Measurements from ENCODE around the gene IHH. TPM values are rescaled to one million over a fixed set of nuclear protein-coding genes. Genes with fewer than 3 reads are reported as not detected.

IHH gene
- total and polyA plus RNA-seq, 2 donors (not counting 1 experiment from before 2014, with no cell fraction given), result 0.15 to 0.22 TPM

DNA sequence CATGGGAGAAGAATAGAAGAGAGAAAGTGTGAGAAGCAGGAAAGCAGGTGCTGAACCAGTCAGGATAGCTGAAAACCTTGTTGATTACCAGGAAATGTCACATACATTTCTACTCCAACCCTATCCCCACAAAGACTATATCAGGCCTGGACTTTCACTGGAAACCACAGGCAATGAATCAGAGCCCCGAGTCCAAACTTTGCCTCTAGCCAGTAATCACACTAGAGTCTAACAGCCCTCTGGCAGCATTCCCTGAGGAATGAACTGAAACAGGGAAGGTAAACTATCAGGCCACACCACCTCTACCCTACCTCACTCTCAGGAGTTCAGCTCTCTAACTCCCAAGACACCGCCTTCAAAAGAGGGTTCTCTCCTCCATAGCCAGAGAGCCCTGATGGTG is 18.7 kb upstream of the IHH start:
- CTCF ChIA-PET, result no interaction called here
- no peak for ATAC-seq (ENCODE audit: low read depth)
- 100% methylated on average over 2 of the region's 2 CpGs for WGBS (ENCODE audit: insufficient coverage)
- TF ChIP-seq CTCF (IDR thresholded peaks at IDR 0.05), result no peak
- no peak for TF ChIP-seq EZH2 (IDR thresholded peaks at IDR 0.05; ENCODE audit: borderline replicate concordance, insufficient read depth, low read depth, low read length, poor library complexity, severe bottlenecking)
- POLR2A ChIA-PET, result no interaction called here
- H3K4me3 ChIP-seq (ENCODE audit: control extremely low read depth in 1 of 5, extremely low read depth in 1 of 5, insufficient read depth in 1 of 5, low read depth in 2 of 5, low read length in 4 of 5), result no peak overlapping the region
- Mint-ChIP-seq H3K27ac (no peak overlapping the region), H3K9me3 (ENCODE audit: insufficient read depth) (no peaks in the 10 kb centered on the region), H3K4me3 (no peak overlapping the region), H3K4me1 (peaks cover 13% of the 10 kb centered on the region), H3K27me3 (no peaks in the 10 kb centered on the region)
- H3K79me2 ChIP-seq (ENCODE audit: control insufficient read depth, insufficient read depth, low read length), result no peaks in the 10 kb centered on the region
- peaks cover 0 to 3% of the 10 kb centered on the region in 2 donors for H3K4me1 ChIP-seq (ENCODE audit: control insufficient read depth in 2 of 2, insufficient read depth in 2 of 2, low read length in 2 of 2)
- no peak overlapping the region for H3K27ac ChIP-seq (ENCODE audit: low read length in 2 of 2)
- no peak overlapping the region for H3K9ac ChIP-seq (ENCODE audit: low read length)
- no peaks in the 10 kb centered on the region for H3K27me3 ChIP-seq (replicated peaks in 1 of 4; ENCODE audit: control extremely low read depth in 1 of 4, control insufficient read depth in 3 of 4, insufficient read depth in 4 of 4, low read length in 3 of 4)
- H3K36me3 ChIP-seq (replicated peaks in 1 of 2; ENCODE audit: control extremely low read depth in 1 of 2, control insufficient read depth in 1 of 2, extremely low read depth in 1 of 2, insufficient read depth in 2 of 2, low read length in 1 of 2), result peaks cover 5 to 26% of the 10 kb centered on the region in 2 experiments
- no peak overlapping the region for H2AFZ ChIP-seq (ENCODE audit: insufficient read depth, low read depth, low read length, poor library complexity, severe bottlenecking)
- H4K20me1 ChIP-seq (ENCODE audit: control insufficient read depth, insufficient read depth, low read length, poor library complexity, severe bottlenecking), result peaks cover 4% of the 10 kb centered on the region
- no peak for DNase-seq
- intact Hi-C loops (cut with micrococcal nuclease), result no loop called here
- H3K9me3 ChIP-seq (ENCODE audit: control extremely low read depth in 1 of 3, control insufficient read depth in 2 of 3, insufficient read depth in 1 of 3, low read length in 2 of 3), result no peaks in the 10 kb centered on the region
- H3K4me2 ChIP-seq (replicated peaks; ENCODE audit: low read depth, low read length, poor library complexity, severe bottlenecking), result no peak overlapping the region

DNA sequence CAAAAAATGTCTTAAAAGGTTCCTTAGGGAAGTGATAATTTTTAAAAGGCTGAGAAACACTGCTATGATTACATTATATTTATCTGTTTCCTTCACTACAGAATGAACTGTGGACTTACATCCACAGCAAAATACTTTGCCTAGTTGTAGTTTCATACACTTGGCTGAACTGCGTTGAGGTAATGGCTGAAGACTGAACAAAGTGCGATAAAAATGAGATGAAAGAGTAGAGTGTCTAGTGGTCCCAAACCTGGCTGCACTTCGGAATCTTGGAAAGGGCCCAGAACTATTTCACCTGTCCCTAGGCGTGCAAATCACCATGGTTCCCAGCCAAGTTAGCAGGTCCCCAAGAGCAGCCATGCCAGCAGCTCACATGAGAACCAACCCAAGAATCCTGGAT is 18.2 kb upstream of the IHH start:
- H3K79me2 ChIP-seq (ENCODE audit: control insufficient read depth, insufficient read depth, low read length), result no peaks in the 10 kb centered on the region
- no peaks in the 10 kb centered on the region for H3K27me3 Mint-ChIP-seq
- peaks cover 4% of the 10 kb centered on the region for H4K20me1 ChIP-seq (ENCODE audit: control insufficient read depth, insufficient read depth, low read length, poor library complexity, severe bottlenecking)
- TF ChIP-seq CTCF (IDR thresholded peaks at IDR 0.05), result no peak
- TF ChIP-seq EZH2 (IDR thresholded peaks at IDR 0.05; ENCODE audit: borderline replicate concordance, insufficient read depth, low read depth, low read length, poor library complexity, severe bottlenecking), result no peak
- no peak overlapping the region for H3K9ac ChIP-seq (ENCODE audit: low read length)
- H3K4me1 Mint-ChIP-seq, result peaks cover 13% of the 10 kb centered on the region
- WGBS (ENCODE audit: insufficient coverage), result 98% methylated on average over 4 of the region's 4 CpGs
- no peaks in the 10 kb centered on the region for H3K9me3 ChIP-seq (ENCODE audit: control extremely low read depth in 1 of 3, control insufficient read depth in 2 of 3, insufficient read depth in 1 of 3, low read length in 2 of 3)
- H3K9me3 Mint-ChIP-seq (ENCODE audit: insufficient read depth), result no peaks in the 10 kb centered on the region
- intact Hi-C loops (cut with micrococcal nuclease), result no loop called here
- H3K27me3 ChIP-seq (replicated peaks in 1 of 4; ENCODE audit: control extremely low read depth in 1 of 4, control insufficient read depth in 3 of 4, insufficient read depth in 4 of 4, low read length in 3 of 4), result no peaks in the 10 kb centered on the region
- no peak overlapping the region for H3K27ac ChIP-seq (ENCODE audit: low read length in 2 of 2)
- ChIA-PET POLR2A (no interaction called here), CTCF (interaction anchor here (0.7 kb wide), 1 partner anchor 11 kb away, joined by 4 read pairs; no protein-coding TSS in a partner anchor)
- no peak overlapping the region for H3K4me3 Mint-ChIP-seq
- H2AFZ ChIP-seq (ENCODE audit: insufficient read depth, low read depth, low read length, poor library complexity, severe bottlenecking), result no peak overlapping the region
- ATAC-seq (ENCODE audit: low read depth) (no peak), DNase-seq (no peak)
- peaks cover 0 to 3% of the 10 kb centered on the region in 2 donors for H3K4me1 ChIP-seq (ENCODE audit: control insufficient read depth in 2 of 2, insufficient read depth in 2 of 2, low read length in 2 of 2)
- peaks cover 7 to 27% of the 10 kb centered on the region in 2 experiments for H3K36me3 ChIP-seq (replicated peaks in 1 of 2; ENCODE audit: control extremely low read depth in 1 of 2, control insufficient read depth in 1 of 2, extremely low read depth in 1 of 2, insufficient read depth in 2 of 2, low read length in 1 of 2)
- H3K27ac Mint-ChIP-seq, result no peak overlapping the region
- H3K4me3 ChIP-seq (ENCODE audit: control extremely low read depth in 1 of 5, extremely low read depth in 1 of 5, insufficient read depth in 1 of 5, low read depth in 2 of 5, low read length in 4 of 5), result no peak overlapping the region
- H3K4me2 ChIP-seq (replicated peaks; ENCODE audit: low read depth, low read length, poor library complexity, severe bottlenecking), result no peak overlapping the region

Data from B cell (primary cell).